Measurements from ENCODE around the gene MELK. TPM values are rescaled to one million over a fixed set of nuclear protein-coding genes. Genes with fewer than 3 reads are reported as not detected.
"Not testable (repeated sequence)": the region's sequence is repeated elsewhere in the genome, so short reads cannot be mapped to it uniquely, and the experiment has no call there.

The MELK gene
- total RNA-seq, result 12.0 TPM

- peak; percentile 64 for DNase-seq
These were observed at the start of gene MELK for GRCh38 chr9:36572515-36573418. TSS of gene MELK (plus strand) at chr9:36572895. CDS start at chr9:36581682, 8,787 bp downstream.

GRCh38 chr9:36530224-36530623, 42.5 kb upstream of the MELK start:
- no peak for DNase-seq

- DNase-seq, result no peak
These were observed 40.3 kb upstream of the MELK start for GRCh38 chr9:36532353-36532752.

- not testable (repeated sequence) for DNase-seq
These were observed 39.0 kb upstream of the MELK start for GRCh38 chr9:36533726-36534125.

GRCh38 chr9:36535107-36535506, 37.6 kb upstream of the MELK start:
- DNase-seq, result no peak

GRCh38 chr9:36537861-36538260, 34.8 kb upstream of the MELK start:
- DNase-seq, result no peak

GRCh38 chr9:36542355-36542754, 30.3 kb upstream of the MELK start:
- DNase-seq, result no peak

- peak; percentile 32 for DNase-seq
These were observed 28.8 kb upstream of the MELK start for GRCh38 chr9:36543916-36544315.

GRCh38 chr9:36547598-36547997, 25.1 kb upstream of the MELK start:
- DNase-seq, result no peak

GRCh38 chr9:36548454-36548853, 24.2 kb upstream of the MELK start:
- no peak for DNase-seq

- DNase-seq, result no peak
These were observed 22.6 kb upstream of the MELK start for GRCh38 chr9:36550135-36550534.

- DNase-seq, result not testable (repeated sequence)
These were observed 22.0 kb upstream of the MELK start for GRCh38 chr9:36550631-36551098.

GRCh38 chr9:36551129-36551528, 21.6 kb upstream of the MELK start:
- DNase-seq, result no peak

GRCh38 chr9:36551910-36552309, 20.8 kb upstream of the MELK start:
- DNase-seq, result no peak

- DNase-seq, result no peak
These were observed 13.5 kb upstream of the MELK start for GRCh38 chr9:36559036-36559695.

GRCh38 chr9:36560771-36561170, 11.9 kb upstream of the MELK start:
- no peak for DNase-seq

GRCh38 chr9:36562801-36563200, 9.9 kb upstream of the MELK start:
- DNase-seq, result not testable (repeated sequence)

- no peak for DNase-seq
These were observed 5.9 kb upstream of the MELK start for GRCh38 chr9:36566813-36567221.

- DNase-seq, result not testable (repeated sequence)
These were observed 4.0 kb upstream of the MELK start for GRCh38 chr9:36568681-36569080.

GRCh38 chr9:36571333-36571732, 1.4 kb upstream of the MELK start:
- no peak for DNase-seq

- not testable (repeated sequence) for DNase-seq
These were observed 1.4 kb downstream of the MELK start for GRCh38 chr9:36574045-36574444.

GRCh38 chr9:36575411-36575882, 2.8 kb downstream of the MELK start:
- no peak for DNase-seq

- DNase-seq, result no peak
These were observed 4.2 kb downstream of the MELK start for GRCh38 chr9:36576866-36577265.
